Osteoblast (primary cell): ENCODE results near the gene ASXL2. TPM values are rescaled to one million over a fixed set of nuclear protein-coding genes. Genes with fewer than 3 reads are reported as not detected.
"Not testable (repeated sequence)": the region's sequence is repeated elsewhere in the genome, so short reads cannot be mapped to it uniquely, and the experiment has no call there.

Source experiments
- DNase-seq: peaks from one replicate; pipeline ENCODE4 v3.0.0; 2011; ENCODE audit warnings: low spot score, mixed read lengths; ENCODE audit not compliant: insufficient read length; ENCODE audit errors: missing footprints
- H2AFZ ChIP-seq: 2 replicates; pipeline ENCODE4 v1.6.0; 2011; ENCODE audit warnings: mild to moderate bottlenecking, low read length
- H3K27ac ChIP-seq: 2 replicates; pipeline ENCODE4 v1.5.1; 2011; ENCODE audit warnings: mild to moderate bottlenecking, low read depth, low read length, moderate library complexity
- H3K27me3 ChIP-seq: 2 replicates; pipeline ENCODE4 v1.6.0; 2012; ENCODE audit warnings: mild to moderate bottlenecking, control low read depth, inconsistent platforms, low read length, moderate library complexity; ENCODE audit not compliant: insufficient read depth
- H3K36me3 ChIP-seq: 2 replicates; pipeline ENCODE4 v1.5.1; 2011; ENCODE audit warnings: mild to moderate bottlenecking, low read length, control low read depth, moderate library complexity; ENCODE audit not compliant: insufficient read depth
- H3K4me1 ChIP-seq: 2 replicates; pipeline ENCODE4 v1.5.1; 2011; ENCODE audit warnings: mild to moderate bottlenecking, low read length, control low read depth, moderate library complexity; ENCODE audit not compliant: insufficient read depth
- H3K4me2 ChIP-seq: 2 replicates; pipeline ENCODE4 v1.6.0; 2011; ENCODE audit warnings: mild to moderate bottlenecking, low read length; ENCODE audit not compliant: insufficient read depth
- H3K4me3 ChIP-seq: fragments of 200-600 bp; sonication (generic); 3 replicates; pipeline ENCODE4 v1.5.1; 2012; ENCODE audit warnings: mild to moderate bottlenecking, low read length, inconsistent platforms; ENCODE audit not compliant: insufficient read depth
- H3K79me2 ChIP-seq: 2 replicates; pipeline ENCODE4 v1.6.0; 2012; ENCODE audit warnings: mild to moderate bottlenecking, low read length, control low read depth, inconsistent platforms; ENCODE audit not compliant: insufficient read depth
- H3K9me3 ChIP-seq: 2 replicates; pipeline ENCODE4 v1.5.1; 2011; ENCODE audit warnings: low read depth, low read length, control low read depth
- H4K20me1 ChIP-seq: 2 replicates; pipeline ENCODE4 v1.6.0; 2012; ENCODE audit warnings: mild to moderate bottlenecking, low read length, control low read depth; ENCODE audit not compliant: insufficient read depth
- total RNA-seq: library from RNA; depleted of rRNA; stranded (reverse); fragments of >200 nt; gene quantifications from 2 replicates; pipeline ENCODE4 v1.2.3, GENCODE V29; 2012
- TF ChIP-seq, protein P1 (sequence below): IDR thresholded peaks from 2 replicates; pipeline ENCODE4 v1.5.1; 2011; ENCODE audit warnings: mild to moderate bottlenecking, low read depth, low read length, moderate library complexity; ENCODE audit errors: extremely low read depth

The ASXL2 gene
- total RNA-seq, 1 donor, result 13.0 TPM

GRCh38 chr2:25920786-25921415 lies 42.6 kb upstream of the ASXL2 start:
- DNase-seq, result no peak
- no peak overlapping the region for H3K27ac ChIP-seq

GRCh38 chr2:25920336-25920735 lies 42.0 kb upstream of the ASXL2 start:
- no peaks in the 10 kb centered on the region for H3K36me3 ChIP-seq
- no peaks in the 10 kb centered on the region for H3K9me3 ChIP-seq
- H3K4me3 ChIP-seq, result no peak overlapping the region
- no peak overlapping the region for H2AFZ ChIP-seq
- no peaks in the 10 kb centered on the region for H3K27me3 ChIP-seq
- H3K79me2 ChIP-seq, result no peaks in the 10 kb centered on the region
- DNase-seq, result peak; percentile 85
- no peak overlapping the region for H3K27ac ChIP-seq
- no peaks in the 10 kb centered on the region for H4K20me1 ChIP-seq
- H3K4me2 ChIP-seq, result no peak overlapping the region
- TF ChIP-seq, protein P1, sequence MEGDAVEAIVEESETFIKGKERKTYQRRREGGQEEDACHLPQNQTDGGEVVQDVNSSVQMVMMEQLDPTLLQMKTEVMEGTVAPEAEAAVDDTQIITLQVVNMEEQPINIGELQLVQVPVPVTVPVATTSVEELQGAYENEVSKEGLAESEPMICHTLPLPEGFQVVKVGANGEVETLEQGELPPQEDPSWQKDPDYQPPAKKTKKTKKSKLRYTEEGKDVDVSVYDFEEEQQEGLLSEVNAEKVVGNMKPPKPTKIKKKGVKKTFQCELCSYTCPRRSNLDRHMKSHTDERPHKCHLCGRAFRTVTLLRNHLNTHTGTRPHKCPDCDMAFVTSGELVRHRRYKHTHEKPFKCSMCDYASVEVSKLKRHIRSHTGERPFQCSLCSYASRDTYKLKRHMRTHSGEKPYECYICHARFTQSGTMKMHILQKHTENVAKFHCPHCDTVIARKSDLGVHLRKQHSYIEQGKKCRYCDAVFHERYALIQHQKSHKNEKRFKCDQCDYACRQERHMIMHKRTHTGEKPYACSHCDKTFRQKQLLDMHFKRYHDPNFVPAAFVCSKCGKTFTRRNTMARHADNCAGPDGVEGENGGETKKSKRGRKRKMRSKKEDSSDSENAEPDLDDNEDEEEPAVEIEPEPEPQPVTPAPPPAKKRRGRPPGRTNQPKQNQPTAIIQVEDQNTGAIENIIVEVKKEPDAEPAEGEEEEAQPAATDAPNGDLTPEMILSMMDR, result no peak
- H3K4me1 ChIP-seq, result no peaks in the 10 kb centered on the region

More at GRCh38 chr2:25920786-25921415, 42.6 kb upstream of the ASXL2 start:
- no peaks in the 10 kb centered on the region for H3K4me1 ChIP-seq
- H3K36me3 ChIP-seq, result no peaks in the 10 kb centered on the region
- no peaks in the 10 kb centered on the region for H3K79me2 ChIP-seq
- TF ChIP-seq, protein P1, result no peak
- H3K27me3 ChIP-seq, result no peaks in the 10 kb centered on the region
- no peaks in the 10 kb centered on the region for H3K9me3 ChIP-seq
- no peak overlapping the region for H2AFZ ChIP-seq
- no peak overlapping the region for H3K4me3 ChIP-seq
- no peak overlapping the region for H3K4me2 ChIP-seq
- H4K20me1 ChIP-seq, result no peaks in the 10 kb centered on the region

DNA sequence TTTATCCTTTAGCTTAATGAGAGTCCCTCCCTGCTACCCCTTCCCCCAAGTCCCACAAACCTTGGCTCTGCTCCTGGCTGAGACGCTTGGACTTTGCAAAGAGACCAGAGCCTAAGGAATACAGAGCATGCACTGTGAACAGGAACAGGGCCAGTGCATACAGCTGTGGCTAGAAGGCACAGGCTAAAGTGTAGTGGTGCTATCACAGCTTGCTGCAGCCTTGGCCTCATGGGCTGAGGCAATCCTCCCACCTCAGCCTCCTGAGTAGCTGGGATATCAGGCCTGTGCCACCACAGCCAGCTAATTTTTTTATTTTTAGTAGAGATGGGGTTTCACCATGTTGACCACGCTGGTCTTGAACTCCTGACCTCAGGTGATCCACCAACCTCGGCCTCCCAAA lies 39.5 kb upstream of the ASXL2 start:
- DNase-seq, result no peak
- Histone ChIP-seq H3K36me3 (no peaks in the 10 kb centered on the region), H3K79me2 (no peaks in the 10 kb centered on the region), H3K9me3 (no peaks in the 10 kb centered on the region), H3K27me3 (no peaks in the 10 kb centered on the region), H2AFZ (no peak overlapping the region), H3K4me2 (no peak overlapping the region), H3K4me3 (no peak overlapping the region), H3K4me1 (no peaks in the 10 kb centered on the region), H4K20me1 (no peaks in the 10 kb centered on the region), H3K27ac (no peak overlapping the region)
- TF ChIP-seq, protein P1, result no peak

DNA sequence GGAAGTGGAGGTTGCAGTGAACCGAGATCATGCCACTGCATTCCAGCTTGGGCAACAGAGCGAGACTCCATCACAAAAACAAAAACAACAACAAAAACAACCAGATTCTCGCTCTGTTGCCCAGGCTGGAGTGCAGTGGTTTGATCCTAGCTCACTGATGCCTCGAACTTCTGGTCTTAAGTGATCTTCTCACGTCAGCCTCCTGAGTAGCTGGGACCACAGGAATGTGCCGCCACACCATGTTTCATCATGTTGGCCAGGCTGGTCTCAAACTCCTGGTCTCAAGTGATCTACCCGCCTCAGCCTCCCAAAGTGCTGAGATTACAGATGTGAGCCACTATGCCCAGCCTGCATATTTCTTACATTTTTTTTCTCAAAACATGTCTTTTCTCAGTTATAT lies 39.1 kb upstream of the ASXL2 start:
- H3K4me2 ChIP-seq, H3K4me1 ChIP-seq, H3K27me3 ChIP-seq, H4K20me1 ChIP-seq, H3K27ac ChIP-seq, H3K36me3 ChIP-seq, H3K79me2 ChIP-seq, H3K4me3 ChIP-seq, DNase-seq, H2AFZ ChIP-seq, H3K9me3 ChIP-seq: not testable (repeated sequence)

DNA sequence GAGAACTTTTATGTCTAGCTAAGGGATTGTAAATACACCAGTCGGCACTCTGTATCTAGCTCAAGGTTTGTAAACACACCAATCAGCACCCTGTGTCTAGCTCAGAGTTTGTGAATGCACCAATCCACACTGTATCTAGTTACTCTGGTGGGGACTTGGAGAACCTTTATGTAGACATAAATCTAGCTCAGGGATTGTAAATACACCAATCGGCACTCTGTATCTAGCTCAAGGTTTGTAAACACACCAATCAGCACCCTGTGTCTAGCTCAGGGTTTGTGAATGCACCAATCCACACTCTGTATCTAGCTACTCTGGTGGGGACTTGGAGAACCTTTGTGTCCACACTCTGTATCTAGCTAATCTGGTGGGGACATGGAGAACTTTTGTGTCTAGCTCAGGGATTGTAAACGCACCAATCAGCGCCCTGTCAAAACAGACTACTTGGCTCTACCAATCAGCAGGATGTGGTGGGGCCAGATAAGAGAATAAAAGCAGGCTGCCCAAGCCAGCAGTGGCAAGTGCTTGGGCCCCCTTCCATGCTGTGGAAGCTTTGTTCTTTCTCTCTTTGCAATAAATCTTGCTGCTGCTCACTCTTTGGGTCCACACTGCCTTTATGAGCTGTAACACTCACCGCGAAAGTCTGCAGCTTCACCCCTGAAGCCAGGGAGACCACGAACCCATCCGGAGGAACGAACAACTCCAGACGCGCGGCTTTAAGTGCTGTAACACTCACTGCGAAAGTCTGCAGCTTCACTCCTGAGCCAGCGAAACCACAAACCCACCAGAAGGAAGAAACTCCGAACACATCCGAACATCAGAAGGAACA lies 37.9 kb upstream of the ASXL2 start:
- H3K4me2 ChIP-seq, H4K20me1 ChIP-seq, H3K27me3 ChIP-seq, H3K4me1 ChIP-seq, H3K27ac ChIP-seq, H3K9me3 ChIP-seq, H2AFZ ChIP-seq, H3K4me3 ChIP-seq, H3K36me3 ChIP-seq, DNase-seq, H3K79me2 ChIP-seq: not testable (repeated sequence)

DNA sequence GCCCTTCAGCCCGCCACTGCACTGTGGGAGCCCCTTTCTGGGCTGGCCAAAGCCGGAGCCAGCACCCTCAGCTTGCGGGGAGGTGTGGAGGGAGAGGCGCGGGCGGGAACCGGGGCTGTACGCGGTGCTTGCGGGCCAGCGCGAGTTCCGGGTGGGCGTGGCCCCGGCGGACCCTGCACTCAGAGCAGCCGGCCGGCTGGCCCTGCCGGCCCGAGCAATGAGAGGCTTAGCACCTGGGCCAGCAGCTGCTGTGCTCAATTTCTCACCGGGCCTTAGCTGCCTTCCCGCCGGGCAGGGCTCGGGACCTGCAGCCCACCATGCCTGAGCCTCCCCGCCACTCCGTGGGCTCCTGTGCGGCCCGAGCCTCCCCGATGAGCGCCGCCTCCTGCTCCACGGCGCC lies 37.1 kb upstream of the ASXL2 start:
- H3K36me3 ChIP-seq, H3K4me3 ChIP-seq, H3K4me2 ChIP-seq, H4K20me1 ChIP-seq, H2AFZ ChIP-seq, H3K9me3 ChIP-seq, H3K79me2 ChIP-seq, H3K4me1 ChIP-seq, H3K27ac ChIP-seq, DNase-seq, H3K27me3 ChIP-seq: not testable (repeated sequence)

DNA sequence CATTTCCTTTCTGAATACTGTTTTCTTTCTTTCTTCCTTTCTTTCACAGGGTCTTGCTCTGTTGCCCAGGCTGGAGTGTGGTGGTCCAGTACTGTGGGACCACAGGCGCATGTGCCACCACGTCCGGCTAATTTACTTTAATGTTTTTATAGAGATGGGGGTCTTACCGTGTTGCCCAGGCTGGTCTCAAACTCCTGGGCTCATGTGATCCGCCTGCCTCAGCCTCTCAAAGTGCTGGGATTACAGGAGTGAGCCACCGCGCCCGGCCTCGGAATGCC lies 35.3 kb upstream of the ASXL2 start:
- H3K4me2 ChIP-seq, H4K20me1 ChIP-seq: not testable (repeated sequence)

More for the DNA sequence above, 35.3 kb upstream of the ASXL2 start:
- not testable (repeated sequence) for H3K4me1 ChIP-seq, H3K36me3 ChIP-seq, H3K27me3 ChIP-seq, H3K4me3 ChIP-seq, H3K27ac ChIP-seq, DNase-seq, H3K79me2 ChIP-seq, H2AFZ ChIP-seq, H3K9me3 ChIP-seq
